Embryonic facial prominence (tissue), 1 donor: ENCODE data around the gene OSBPL1A.
"Not testable (repeated sequence)": the region's sequence is repeated elsewhere in the genome, so short reads cannot be mapped to it uniquely, and the experiment has no call there.

Source experiments
- DNase-seq: peaks from one replicate; pipeline ENCODE4 v3.0.0-alpha.2; 2016; ENCODE audit errors: extremely low spot score

The OSBPL1A gene

GRCh38 chr18:24397131-24397693 lies 412 bp downstream of the OSBPL1A start:
- DNase-seq = peak; percentile 41

DNA sequence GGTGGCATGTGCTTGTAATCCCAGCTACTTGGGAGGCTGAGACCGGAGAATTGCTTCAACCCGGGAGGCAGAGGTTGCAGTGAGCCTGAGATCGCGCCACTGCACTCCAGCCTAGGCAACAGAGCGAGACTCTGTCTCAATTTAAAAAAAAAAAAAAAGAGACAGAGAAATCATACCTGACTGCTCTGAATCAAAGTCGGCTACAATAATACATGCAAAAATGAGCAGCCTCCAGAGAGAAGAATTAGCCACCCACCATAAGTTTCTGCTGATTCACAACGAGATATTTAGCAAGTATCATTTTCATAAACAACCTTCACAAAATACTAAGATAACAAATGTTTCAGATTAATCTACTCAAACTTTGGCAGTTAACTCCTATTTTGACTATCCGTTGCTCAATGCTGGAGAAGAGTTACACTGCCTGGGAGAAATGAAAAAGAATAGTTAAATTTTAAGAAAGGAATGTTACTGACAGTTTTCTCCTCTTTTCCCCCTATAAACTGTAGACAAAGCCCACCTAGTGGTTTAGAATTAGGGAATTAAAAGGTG lies 1.5 kb downstream of the OSBPL1A start:
- DNase-seq = no peak

DNA sequence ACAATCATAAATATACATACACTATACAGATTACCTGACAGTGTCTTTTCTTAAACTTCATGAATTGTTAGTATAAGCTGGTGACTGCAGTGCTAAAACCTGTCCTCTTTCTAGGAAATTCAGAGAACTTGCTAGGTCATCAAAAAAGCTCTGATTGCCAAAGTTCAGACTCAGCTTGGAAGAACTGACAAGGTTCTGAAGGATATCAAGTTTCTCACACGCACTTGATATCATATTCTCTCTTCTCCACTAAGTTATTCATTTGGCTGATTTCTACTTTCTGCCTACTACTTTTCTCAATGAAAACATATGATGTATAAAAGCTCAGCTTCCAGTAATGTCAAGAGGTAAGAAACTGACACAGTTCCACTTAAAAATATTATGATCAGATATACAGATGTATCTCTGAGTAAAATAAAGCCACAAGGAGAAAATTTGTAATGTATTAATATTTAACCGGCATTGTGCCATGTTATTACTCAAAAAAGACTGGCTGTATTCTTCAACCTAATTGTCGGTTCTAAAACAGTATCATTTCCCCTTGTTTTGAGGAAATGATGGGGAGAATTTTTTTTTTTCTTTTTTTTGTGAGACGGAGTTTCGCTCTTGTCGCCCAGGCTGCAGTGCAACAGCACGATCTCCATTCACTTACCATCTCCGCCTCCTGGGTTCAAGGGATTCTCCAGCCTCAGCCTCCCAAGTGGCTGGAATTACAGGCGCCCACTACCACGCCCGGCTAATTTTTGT lies 2.4 kb downstream of the OSBPL1A start:
- no peak for DNase-seq

GRCh38 chr18:24388957-24389356 lies 8.7 kb downstream of the OSBPL1A start:
- no peak for DNase-seq

GRCh38 chr18:24386681-24387080 lies 10.9 kb downstream of the OSBPL1A start:
- DNase-seq = no peak

DNA sequence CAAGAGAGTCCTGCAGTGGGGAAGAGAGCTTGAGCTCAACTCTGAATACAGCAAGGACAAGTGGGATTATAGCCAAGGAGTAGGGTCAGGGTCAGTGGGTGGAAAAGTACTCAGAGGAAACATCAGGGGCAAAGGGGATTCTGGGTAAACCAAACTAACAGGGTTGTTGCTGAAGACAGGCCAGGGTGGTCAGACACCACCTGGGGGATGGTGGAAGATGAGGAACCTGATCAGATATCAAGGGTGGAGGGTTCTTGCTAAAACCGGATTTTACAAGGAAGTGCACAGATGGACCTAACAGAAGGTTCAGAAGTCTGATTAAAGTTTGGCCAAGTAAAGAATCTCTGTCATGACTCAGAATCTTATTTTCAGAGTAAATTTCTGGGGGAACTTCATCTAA lies 16.5 kb downstream of the OSBPL1A start:
- no peak for DNase-seq

DNA sequence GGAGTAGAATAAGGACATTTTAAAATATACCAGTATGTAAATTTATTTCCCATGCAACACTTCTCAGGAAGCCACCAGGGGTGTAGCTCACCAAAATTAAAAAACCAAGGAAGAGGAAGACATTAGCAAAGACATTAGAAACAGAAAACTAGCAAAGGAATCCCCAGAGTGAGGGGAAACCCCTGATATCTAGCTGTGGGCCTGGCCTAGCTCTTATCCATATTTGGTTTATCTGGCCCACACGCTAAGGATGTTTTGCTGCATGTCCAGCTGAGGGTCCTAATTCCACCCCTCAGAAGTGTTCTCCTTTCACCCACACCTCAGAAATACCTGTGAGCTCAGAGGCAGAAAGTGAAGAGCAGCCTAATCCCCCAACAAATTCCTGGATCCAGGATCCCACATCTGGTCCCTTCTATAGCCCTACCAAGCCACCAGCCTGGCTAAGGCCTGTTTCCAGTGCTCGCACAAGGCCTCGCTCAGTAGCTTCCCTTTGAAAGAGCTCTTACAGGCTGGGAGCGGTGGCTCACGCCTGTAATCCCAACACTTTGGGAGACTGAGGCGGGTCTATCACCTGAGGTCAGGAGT lies 17.4 kb downstream of the OSBPL1A start:
- DNase-seq = no peak

DNA sequence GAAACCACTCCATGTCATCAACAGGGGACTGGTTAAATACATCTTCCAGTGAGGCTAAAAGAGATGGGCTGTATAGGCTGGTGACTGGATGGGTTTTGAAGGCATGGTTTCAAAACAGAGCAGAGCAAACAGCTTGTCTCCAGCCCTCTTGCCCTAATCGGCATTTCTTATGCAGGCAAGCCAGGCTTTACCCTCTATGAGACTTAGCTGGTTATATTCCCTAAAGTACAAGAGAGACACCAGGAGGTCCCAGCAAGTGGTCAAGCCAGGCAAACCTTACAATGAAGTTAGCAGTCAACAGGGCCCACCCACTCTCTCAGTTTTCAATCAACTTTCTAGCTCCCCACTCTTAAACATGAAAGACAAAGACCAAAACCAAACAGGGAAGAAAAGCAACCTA lies 19.0 kb downstream of the OSBPL1A start:
- no peak for DNase-seq

DNA sequence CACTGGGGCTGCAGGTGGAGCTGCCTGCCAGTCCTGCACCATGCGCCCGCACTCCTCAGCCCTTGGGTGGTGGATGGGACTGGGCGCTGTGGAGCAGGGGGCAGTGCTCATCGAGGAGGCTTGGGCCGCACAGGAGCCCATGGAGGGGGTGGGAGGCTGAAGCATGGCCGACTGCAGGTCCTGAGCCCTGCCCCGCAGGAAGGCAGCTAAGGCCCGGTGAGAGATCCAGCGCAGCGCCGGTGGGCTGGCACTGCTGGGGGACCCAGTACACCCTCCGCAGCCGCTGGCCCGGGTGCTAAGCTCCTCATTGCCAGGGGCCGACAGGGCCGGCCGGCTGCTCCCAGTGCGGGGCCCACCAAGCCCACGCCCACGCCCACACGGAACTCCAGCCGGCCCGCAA lies 21.1 kb downstream of the OSBPL1A start:
- not testable (repeated sequence) for DNase-seq

GRCh38 chr18:24373328-24373727 lies 24.3 kb downstream of the OSBPL1A start:
- DNase-seq = no peak

DNA sequence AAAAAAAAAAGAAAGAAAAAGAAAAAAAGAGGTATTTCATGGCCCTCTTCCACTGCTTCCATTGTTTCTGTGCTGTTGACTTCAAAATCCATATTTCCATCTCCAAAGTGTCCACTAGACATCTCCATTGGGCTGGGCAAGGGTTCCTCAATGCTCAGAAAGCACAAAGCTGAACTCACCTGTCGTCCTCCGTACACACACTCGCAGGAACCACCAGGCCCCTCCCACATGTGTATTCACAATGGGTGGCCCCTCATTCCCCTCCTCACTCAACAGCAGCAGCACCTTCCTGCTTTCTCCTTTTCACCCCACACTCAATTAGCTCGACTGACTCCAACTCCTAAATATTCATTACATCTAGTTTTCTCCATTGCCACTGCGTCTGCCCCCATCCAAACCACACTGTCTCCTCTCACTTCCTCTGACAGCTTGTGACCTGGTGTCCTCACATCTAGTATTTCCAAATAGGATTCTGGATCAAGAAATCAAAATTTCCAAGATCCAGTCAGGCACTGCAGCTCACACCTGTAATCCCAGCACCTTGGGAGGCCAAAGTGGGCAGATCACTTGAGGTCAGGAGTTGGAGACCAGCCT lies 25.2 kb downstream of the OSBPL1A start:
- DNase-seq = no peak

GRCh38 chr18:24370120-24370519 lies 27.5 kb downstream of the OSBPL1A start:
- no peak for DNase-seq

DNA sequence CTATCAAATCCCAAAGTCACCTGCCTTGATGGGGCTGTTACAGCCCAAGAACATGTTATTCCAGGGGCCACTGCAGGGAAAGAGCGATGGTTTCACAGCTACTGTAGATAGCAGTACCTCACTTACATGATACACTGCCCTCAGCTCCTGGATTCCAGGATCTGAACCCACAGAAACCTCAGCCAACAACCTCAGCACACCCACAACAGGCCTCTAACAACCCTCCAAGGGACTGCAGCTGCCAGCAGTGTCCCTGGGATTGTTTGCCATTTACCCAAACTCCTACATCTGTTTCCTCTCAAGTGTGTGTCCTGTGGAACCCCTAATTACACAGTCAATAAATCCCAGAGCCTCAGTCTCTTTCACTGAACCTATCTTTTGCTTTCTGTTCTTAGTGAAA lies 28.2 kb downstream of the OSBPL1A start:
- no peak for DNase-seq

DNA sequence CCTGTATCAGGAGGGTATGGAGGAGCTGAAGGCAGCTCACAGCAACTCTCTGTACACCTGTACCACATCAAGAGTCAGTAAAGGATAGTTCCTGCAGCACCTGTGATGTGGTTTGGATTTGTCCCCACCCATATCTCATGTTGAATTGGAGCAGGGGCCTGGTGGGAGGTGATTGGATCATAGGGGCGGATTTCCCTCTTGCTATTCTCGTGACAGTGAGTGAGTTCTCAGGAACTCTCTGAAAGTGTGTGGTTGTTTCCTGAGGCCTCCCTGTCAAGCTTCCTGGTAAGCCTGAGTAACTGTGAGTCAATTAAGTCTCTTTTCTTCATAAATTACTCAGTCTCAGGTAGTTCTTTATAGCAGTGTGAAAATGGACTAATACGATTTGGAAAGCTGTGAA lies 28.9 kb downstream of the OSBPL1A start:
- no peak for DNase-seq

DNA sequence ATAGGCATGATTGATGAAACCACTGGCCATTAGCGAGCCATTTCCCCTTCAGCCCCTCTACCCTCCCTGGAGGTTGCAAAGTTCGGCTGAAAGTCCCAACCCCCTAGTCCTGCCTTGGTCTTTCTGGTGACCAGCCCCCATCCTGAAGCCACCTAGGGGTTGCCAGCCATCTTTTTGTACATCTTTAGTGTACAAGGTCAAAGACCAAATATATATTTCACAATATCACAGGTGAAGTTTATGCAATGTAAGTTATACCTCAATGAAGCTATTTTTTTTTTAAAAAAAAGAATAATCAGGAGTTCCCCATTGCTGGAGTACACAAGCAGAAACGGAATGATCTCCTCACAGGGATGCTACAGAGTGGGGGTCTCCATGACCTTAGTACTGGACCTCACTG lies 31.3 kb downstream of the OSBPL1A start:
- no peak for DNase-seq

DNA sequence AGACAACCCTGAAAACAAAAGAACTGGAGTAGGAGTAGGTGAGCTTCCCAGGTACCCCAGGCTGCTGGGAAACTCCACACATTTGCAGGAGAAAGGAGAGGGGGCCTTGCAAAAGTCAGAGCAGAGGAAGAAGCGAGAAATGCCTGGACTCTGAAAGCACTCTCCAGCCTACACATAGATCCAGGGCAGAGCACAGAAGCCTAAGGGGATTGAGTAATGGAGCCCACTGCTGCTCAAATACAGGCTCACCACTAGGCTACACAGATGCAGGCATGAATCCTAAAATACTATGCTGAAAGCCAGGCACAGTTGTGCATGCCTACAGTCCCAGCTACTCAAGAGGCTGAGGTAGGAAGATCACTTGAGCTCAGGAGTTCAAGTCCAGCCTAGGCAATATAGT lies 33.4 kb downstream of the OSBPL1A start:
- no peak for DNase-seq

DNA sequence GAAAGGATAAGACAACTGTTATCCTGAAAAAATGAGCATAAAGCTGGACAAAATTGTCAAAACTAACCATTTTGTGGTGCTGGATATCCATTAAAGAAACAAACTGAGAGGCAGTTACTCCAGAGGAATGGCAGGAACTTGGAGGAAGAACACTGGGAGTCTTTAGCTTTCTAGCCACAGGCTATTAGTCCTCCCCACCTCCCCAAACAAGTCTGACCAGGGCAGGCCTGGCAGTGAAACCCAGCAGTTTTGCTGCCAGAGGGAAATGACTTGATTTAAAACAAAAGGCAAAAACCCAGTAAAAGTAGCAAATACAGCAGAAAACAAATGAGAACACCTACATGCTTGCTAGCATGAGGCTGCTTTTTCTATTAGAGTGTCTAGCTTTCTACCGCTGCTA lies 34.9 kb downstream of the OSBPL1A start:
- DNase-seq = no peak

DNA sequence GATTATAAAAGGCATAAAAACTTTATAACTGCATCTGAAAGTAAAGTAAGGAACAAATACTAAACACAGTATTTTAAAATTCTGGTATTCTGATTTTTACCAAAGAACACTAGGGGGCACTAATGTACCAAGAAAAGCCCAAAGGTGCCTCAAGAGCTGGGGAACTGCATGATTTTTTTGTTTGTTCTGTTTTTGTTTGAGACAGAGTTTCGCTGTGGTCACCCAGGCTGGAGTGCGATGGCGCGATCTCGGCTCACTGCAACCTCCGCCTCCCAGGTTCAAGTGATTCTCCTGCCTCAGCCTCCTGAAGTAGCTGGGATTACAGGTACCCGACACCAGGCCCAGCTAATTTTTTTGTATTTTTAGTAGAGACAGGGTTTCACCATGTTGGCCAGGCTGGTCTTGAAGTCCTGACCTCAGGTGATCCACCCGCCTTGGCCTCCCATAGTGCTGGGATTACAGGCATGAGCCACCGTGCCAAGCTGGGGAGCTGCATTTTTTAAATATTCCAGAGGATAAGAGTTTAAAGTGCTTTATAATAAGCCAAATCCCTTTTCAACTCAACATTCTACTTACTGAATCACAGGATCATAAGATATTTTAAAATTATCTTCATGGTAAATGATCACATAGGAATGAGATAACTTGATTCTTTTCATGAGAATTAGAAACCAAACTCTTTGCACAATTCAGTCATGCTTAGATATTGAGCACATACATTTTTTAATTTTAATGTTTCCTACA lies 37.7 kb downstream of the OSBPL1A start:
- peak; percentile 43 for DNase-seq

GRCh38 chr18:24354278-24354677 lies 43.3 kb downstream of the OSBPL1A start:
- DNase-seq = no peak

DNA sequence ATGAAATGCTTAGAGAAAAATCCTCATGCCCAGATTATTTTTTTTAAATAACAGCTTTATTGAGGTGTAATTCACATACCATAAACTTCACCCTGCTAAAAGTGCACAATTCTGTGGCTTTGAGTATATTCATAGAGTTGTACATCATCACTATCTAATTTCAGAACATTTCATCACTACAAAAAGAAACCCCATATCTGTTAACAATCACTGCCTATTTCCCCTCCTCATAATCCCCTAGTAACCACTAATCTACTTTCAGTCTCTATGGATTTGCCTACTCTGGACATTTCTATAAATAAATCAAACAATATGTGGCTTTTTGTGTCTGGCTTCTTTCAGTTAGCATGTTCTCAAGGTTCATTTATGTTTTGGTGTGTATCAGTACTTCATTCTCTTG lies 51.4 kb downstream of the OSBPL1A start:
- DNase-seq = no peak

GRCh38 chr18:24344509-24344908 lies 53.1 kb downstream of the OSBPL1A start:
- no peak for DNase-seq

GRCh38 chr18:24342347-24342746 lies 55.3 kb downstream of the OSBPL1A start:
- DNase-seq = no peak
